ES-I3 (cell line): Measurements from ENCODE around the gene IGSF21.

Experiments used
- H3K36me3 ChIP-seq: 2 replicates; pipeline ENCODE4 v1.6.1; 2013; ENCODE audit warnings: mild to moderate bottlenecking, low read length, control low read depth, moderate library complexity; ENCODE audit not compliant: insufficient read depth
- H3K4me1 ChIP-seq: 2 replicates; pipeline ENCODE4 v1.6.1; 2013; ENCODE audit warnings: mild to moderate bottlenecking, control low read depth, low read length; ENCODE audit not compliant: insufficient read depth
- H3K9ac ChIP-seq: 2 replicates; pipeline ENCODE4 v1.6.1; 2013; ENCODE audit warnings: low read depth, mild to moderate bottlenecking, low read length, moderate library complexity
- H3K9me3 ChIP-seq: 2 replicates; pipeline ENCODE4 v1.6.1; 2013; ENCODE audit warnings: mild to moderate bottlenecking, low read length, moderate library complexity; ENCODE audit not compliant: control insufficient read depth, insufficient read depth

The IGSF21 gene

DNA sequence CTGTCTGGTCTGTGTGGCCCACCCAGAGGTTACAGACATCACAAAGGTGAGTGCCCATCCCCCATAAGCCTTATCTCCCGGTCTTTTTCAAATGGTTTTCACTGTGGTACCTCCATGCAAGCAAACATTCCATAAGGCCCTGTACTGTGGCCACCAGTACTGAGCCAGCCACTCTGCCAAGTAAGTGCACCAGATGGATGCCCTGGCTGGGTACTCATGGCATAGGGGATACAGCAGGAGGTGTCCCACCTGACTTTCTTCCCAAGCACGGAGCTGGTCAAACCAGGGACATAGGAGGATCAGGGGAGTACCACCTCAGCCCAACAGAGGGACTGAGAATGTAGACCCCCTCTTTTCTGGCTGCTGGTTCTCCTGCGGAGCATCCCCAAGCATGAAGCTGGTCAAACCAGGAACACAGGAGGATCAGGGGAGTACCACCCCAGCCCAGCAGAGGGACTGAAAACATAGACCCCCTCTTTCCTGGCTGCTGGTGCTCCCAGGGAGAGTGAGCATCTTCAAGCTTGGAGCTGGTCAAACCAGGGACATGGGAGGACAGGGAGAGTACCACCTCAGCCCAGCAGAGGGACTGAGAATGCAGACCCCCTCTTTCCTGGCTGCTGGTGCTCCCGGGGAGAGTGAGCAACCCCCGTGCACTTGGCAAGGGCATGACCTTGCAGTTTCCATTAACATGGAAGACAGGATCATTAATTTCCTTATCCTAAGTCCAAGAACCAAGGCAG is 291.4 kb downstream of the IGSF21 start:
- H3K9me3 ChIP-seq = no peaks in the 10 kb centered on the region; the same call in 1 of the 2 replicates
- H3K9ac ChIP-seq = no peak overlapping the region
- no peaks in the 10 kb centered on the region for H3K36me3 ChIP-seq
- peaks cover 8% of the 10 kb centered on the region; the same call in 1 of the 2 replicates for H3K4me1 ChIP-seq

DNA sequence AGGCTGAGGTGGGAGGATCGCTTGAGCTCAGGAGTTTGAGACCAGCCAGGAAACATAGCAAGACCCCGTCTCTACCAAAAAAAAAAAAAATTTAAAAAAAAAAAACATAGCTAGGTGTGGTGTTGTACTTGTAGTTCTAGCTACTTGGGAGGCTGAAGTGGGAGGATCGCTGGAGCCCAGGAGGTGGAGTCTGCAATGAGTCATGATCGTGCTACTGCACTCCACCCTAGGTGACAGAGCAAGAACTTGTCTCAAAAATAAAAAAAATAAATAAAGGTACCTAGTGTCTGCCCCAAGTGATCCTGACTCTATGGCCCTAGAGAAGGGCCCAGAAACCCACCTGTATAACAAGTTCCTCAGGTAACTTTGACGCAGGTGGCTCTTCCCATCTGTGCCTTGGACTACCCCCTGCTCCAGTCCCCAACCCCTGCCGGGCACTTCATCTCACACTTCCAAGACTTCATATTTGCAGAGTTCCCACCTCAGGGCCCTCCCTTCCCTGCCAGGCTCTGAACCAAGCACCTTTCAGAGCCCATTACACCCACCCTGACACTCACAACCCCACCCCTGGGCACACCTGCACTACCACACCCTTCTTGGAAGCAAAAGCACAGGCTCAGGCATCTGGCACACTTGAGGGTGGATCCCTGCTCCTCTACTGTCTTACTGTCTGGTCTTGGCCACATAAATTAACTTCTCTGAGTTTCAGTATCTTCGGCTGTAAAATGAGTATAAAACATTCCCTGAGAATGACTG is 292.9 kb downstream of the IGSF21 start:
- H3K4me1 ChIP-seq = peaks cover 4% of the 10 kb centered on the region; the same call in 1 of the 2 replicates
- no peaks in the 10 kb centered on the region for H3K36me3 ChIP-seq
- no peaks in the 10 kb centered on the region; the same call in 1 of the 2 replicates for H3K9me3 ChIP-seq
- no peak overlapping the region for H3K9ac ChIP-seq

DNA sequence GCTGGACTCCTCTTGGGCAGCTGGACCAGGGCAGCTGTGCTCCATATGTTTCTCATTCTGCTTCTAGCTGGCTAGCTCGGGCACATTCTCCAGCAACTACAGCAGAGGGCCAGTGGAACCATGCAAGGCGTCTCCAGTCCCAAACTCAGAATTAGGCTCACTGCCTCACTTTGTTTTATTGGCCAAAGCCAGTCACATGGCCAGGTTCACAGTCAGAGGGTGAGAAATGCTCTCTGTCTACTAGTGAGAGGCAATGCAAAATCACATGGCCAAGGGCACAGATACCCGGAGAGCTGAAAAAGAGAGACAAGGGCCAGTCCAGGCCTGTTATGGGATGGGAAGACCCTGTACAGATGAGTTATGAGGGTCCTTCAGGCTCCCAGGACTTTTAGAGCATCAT is 294.3 kb downstream of the IGSF21 start:
- no peak overlapping the region for H3K9ac ChIP-seq

DNA sequence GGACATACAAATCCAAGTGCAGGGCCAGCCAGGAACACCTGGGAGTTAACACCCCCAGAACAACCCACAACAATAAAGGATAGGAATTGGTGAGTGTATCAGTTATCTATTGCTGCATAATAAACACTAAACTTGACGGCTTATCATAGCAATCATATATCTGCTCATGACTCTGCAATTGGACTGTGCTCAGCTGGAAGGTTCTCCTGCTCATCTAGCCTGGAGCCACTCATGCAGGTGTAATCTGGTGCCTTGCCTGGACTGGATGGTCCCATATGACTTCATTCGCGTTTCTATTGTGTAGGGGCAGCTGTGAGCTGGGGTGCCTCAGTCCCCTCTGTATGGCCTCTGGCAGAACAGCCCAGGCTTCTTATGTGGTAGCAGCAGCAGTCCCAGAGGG is 296.9 kb downstream of the IGSF21 start:
- Histone ChIP-seq H3K9me3 (no peaks in the 10 kb centered on the region; the same call in 1 of the 2 replicates), H3K9ac (no peak overlapping the region), H3K4me1 (peaks cover 13% of the 10 kb centered on the region), H3K36me3 (no peaks in the 10 kb centered on the region)

More for the DNA sequence above, 294.3 kb downstream of the IGSF21 start:
- H3K4me1 ChIP-seq = peaks cover 4% of the 10 kb centered on the region; the same call in 1 of the 2 replicates
- H3K9me3 ChIP-seq = no peaks in the 10 kb centered on the region; the same call in 1 of the 2 replicates
- H3K36me3 ChIP-seq = no peaks in the 10 kb centered on the region

DNA sequence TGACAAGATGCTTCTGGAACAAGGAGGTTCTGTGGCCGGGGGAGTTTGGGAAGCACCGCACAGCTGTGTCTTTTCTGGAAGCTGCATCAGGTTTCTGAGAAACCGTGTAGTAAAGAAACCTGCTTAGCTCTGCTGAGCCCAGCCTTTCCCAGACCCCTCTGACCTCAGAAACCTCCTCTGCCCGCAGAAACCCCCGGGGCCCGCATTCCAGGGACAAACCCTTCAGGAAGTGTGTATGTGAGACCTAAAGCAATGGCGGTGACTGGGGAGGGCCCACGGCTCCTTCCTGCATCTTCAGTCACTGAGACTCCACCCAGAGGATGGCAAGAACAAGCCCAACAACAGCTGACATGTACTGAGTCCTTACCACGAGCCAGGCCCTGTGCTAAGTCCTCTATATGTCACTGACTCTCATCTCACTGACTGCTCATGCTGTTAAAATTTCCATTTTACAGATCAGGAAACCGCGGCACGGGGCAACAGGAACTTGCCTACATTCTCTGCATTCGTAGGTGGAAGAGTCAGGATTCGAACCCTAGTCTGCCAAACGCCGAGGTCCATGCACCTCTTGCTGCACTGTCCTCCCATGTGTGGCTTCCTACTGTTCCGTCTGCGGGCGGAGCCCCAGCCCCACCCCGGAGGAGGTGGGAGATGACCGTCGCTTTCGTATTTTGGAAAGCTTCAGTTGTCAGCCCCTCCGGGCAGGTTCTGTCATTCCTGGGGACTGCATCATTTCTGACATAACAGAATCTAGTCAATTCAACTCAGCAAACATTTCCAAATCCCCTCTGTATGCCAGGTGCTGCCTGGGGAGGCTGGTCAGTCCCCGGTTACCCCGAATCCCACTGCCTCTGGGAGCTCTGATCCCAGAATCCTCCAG is 299.8 kb downstream of the IGSF21 start:
- peaks cover 30% of the 10 kb centered on the region for H3K4me1 ChIP-seq
- no peak overlapping the region for H3K9ac ChIP-seq
- H3K36me3 ChIP-seq = no peaks in the 10 kb centered on the region
- H3K9me3 ChIP-seq = peaks cover 2% of the 10 kb centered on the region

DNA sequence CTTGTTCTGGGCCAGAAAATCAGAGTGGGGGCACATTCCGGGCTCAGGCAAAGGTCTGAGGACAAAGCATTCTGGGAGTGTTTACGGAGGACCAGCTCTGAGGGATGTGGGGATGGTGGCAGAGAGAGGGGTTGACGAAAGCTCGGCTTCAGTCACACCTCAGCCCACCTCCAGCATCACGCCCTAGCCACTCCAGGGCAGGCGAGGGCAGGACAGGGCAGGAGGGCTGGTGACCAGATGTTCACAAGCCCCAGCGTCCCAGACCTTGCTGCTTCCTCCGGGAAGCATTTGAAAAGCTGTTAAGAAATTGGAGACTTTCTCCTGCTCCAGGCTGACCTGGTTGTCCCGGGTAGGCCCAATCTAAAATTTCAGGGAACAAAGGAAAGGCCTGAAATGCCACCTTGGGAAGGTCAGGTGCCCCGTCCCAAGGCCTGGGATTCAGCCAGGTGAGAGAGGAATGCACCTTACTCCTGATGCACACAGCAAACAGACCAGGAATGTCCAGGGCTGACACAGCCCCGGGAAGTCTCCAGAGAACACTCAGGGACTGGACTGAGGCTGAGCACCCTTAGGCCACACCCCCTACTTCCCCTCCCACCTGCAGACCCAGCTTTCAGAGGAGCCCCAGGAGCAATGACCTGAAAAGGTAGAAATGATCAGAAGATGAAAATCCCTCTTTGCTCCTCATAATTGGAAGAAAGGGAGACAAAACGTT is 301.2 kb downstream of the IGSF21 start:
- Histone ChIP-seq H3K36me3 (no peaks in the 10 kb centered on the region), H3K9ac (no peak overlapping the region), H3K9me3 (peaks cover 2% of the 10 kb centered on the region), H3K4me1 (peaks cover 33% of the 10 kb centered on the region)

DNA sequence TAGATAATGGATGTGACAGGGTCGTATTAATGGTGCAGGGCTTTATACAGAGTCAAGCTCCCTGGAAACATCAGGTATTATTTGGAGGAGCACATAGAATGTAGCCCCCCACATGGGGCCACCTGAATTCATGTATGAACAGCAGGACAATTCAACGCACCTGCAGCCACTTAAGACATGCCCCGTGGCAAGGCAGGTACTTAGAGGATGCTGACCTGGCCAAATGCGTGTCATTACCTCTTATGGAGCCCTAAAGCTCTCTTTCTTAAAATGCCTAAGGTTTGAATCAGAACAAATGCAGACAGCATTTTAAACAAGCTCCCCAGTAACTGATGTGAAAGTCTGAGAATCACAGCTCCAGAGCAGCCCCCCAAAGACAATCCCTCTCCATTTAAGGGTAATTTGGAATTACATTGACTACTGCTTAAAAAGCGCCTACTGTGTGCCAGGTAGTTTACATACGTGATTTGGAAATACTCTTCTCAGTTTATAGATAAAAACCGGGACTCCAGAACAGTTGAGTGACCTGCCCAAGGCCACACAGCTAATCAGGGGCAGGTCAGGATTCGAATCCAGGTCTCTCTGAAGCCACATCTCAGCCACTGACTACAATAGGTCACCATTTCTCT is 302.1 kb downstream of the IGSF21 start:
- no peaks in the 10 kb centered on the region for H3K36me3 ChIP-seq
- no peak overlapping the region for H3K9ac ChIP-seq
- H3K4me1 ChIP-seq = peaks cover 33% of the 10 kb centered on the region
- H3K9me3 ChIP-seq = peaks cover 2% of the 10 kb centered on the region

DNA sequence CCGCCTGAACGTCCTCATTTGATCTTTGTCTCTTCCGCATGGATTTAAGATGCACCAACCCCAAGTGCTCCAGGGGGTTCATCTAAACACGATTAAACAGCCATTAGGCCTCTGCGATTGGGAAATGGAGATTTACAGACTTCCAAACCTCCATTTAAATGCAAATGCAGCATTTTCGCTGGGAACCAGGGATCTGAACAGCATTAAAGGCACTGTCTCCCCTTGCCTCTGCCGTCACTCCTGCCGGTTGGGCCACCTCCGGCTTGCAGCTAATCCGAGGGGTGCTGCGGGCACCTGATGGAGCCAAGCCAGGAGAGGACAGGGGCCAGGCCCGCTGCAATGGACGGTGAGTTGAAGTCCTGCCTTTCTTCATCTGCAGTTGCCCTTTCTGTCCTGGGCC is 302.8 kb downstream of the IGSF21 start:
- Histone ChIP-seq H3K36me3 (no peaks in the 10 kb centered on the region), H3K9ac (no peak overlapping the region), H3K4me1 (peaks cover 37% of the 10 kb centered on the region), H3K9me3 (peaks cover 2% of the 10 kb centered on the region; the same call in 1 of the 2 replicates)

DNA sequence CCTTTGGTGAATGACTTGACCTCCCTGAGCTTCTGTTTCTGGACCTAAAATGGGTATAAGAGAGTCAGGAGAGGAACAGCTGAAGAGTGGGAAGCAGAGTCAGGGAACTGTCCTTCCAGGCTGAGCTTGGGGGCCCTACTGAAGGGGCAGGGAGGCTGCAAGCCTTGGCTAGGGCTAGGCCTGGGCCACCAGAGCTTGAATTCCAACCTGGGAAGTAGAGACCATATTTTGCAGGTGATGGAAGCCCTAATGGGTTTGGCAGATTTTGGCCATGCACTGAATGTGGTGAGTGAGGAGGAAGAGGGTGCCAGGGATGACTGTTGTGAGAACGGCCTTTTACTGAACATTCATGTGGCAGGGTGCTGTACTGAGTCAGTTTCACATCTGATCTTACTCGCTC is 303.7 kb downstream of the IGSF21 start:
- Histone ChIP-seq H3K9me3 (peaks cover 2% of the 10 kb centered on the region; the same call in 1 of the 2 replicates), H3K4me1 (peaks cover 44% of the 10 kb centered on the region), H3K9ac (no peak overlapping the region), H3K36me3 (no peaks in the 10 kb centered on the region)

DNA sequence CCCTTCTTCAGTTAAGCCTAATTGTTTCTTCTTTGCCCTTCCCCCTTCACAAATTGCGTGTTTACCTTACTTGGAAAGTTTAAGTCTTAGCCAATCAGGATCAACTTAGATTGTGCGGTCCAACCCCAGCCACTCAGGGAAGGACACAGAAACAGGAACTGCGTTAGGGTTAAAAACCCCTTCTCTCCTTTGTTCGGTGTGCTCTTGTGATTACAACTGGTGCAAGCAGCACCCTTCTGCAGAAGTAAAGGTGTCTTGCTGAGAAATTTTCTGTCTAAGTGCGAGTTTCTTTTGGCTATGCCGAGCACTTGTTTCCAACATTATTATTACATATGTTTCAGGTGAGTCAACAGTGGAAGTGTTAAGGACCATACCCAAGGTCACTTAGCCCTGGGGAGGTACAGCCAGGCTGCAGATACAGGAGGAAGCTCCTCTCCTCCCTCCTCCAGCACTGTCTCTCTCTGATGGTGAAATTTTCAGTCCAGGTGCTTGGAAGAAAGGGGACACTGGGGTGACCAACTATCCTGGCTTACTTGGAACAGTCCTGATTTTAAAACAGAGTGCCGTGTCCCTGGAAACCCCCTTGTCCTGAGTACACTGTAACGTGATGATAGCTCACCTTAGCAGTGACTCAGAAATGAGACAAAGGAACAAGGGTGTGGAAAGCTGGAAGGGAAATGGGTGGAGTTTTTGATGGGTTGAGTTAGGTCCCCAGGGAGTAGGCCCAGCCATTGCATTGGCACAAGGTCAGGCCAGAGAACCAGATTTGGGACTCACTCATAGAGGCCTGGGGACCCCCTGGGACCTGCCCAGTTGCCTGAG is 304.4 kb downstream of the IGSF21 start:
- Histone ChIP-seq H3K9me3 (peaks cover 2% of the 10 kb centered on the region; the same call in 1 of the 2 replicates), H3K9ac (0 out of 2 replicates have a peak overlapping the region, but pooled peaks have one; percentile 5), H3K4me1 (peaks cover 45% of the 10 kb centered on the region), H3K36me3 (no peaks in the 10 kb centered on the region)

DNA sequence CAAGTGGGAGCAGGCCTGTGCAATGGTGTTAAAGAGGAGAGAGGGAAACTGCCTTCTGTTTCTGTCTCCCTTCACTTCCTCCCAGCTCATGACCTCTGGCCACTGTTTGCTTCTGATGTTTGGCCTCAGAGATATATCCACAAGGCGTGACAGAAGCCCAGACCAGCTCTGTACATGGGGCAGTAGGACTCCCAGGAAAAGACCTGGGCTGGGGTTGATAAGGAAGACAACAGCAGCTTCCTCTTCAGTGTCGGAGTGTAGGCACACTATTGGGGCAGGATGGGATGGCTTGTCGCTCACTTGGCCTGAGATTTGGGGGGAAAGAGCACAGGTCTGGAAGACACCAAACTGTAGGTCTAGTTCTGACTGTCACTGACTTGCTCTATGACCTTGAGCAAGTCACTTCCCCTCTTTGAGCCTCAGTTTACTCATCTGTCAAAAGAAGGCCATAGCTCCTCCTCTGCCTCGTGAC is 305.3 kb downstream of the IGSF21 start:
- Histone ChIP-seq H3K4me1 (peaks cover 50% of the 10 kb centered on the region), H3K9me3 (peaks cover 2% of the 10 kb centered on the region; the same call in 1 of the 2 replicates), H3K9ac (no peak overlapping the region), H3K36me3 (no peaks in the 10 kb centered on the region)

DNA sequence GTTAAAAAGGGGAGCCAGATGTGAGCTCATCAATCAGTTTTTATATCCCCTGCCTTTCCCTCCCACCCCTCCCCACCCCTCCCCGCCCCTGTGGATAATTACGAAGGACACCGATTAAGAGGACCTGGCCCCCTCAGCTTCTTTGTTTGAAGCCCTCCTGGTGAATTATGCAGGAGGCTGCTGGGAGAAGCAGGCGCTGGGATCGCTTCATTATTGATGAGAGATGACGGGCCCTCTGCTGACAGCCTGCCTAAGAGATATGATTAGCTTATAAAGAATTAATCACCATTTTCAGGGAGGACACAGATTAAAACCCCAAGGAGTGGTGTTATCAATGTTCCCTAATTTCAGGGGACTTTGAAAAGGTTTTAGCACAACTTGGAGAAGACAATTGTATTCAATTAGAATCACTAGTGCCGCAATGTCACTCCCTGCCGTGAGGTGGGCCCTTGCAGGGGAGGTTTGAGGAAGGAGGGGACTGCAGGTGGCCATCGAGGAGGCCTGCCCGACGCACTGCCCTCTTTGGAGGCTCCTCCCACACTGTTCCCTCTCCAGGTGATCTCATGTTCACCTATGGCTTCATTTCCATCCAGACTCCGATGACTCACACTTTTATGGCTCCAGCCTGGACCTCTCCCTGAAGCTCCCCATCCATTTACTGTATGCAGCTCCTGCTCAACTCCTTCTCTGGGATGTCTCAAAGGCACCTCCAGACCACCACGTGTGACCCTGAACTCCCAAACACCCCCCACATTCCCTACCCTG is 306.1 kb downstream of the IGSF21 start:
- Histone ChIP-seq H3K9me3 (peaks cover 2% of the 10 kb centered on the region; the same call in 1 of the 2 replicates), H3K36me3 (no peaks in the 10 kb centered on the region), H3K4me1 (peaks cover 54% of the 10 kb centered on the region), H3K9ac (no peak overlapping the region)
